ENCODE results near the gene GRK5. TPM values are rescaled to one million over a fixed set of nuclear protein-coding genes. Genes with fewer than 3 reads are reported as not detected.

GRK5 gene
- total and polyA plus RNA-seq, 4 donors, result 18.5 to 43.1 (median 40.3) TPM

DNA sequence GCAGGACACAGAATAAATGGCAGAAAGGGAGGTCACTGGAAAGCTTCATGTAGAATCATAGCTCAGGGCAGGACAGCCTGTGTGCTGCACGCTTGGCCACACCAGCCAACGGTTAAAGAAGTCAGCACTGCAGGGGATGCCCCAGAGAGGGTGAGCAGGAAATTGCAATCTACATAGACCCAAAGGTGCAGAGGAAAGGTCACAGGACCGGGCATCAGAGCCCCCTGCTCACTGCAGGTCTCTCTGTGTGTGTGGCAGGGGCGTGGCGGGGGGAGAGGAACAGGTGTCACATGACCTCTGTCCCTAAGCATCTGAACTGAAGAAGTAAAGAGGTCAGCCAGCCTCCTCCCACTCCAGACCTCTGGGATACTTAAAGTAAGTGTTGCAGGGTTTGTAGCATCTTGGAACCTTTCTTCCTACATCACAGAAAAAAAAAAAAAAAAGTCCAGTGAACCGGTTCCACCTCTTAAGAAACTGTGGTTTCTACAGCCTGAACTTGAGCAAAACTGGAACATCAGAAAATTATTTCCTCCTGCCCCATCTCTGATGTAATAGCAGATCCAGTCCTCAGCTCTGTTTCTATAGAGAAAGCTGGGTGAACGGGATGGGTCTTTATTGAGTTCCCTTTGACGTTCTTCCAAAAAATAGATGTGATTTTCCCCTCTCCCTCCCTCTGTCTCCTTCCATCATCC, 270.9 kb downstream of the GRK5 start:
- H3K4me1 ChIP-seq (ENCODE audit: control insufficient read depth in 5 of 5, insufficient read depth in 5 of 5, low read length in 5 of 5), result no peaks in the 10 kb centered on the region
- DNase-seq, result no peak
- TF ChIP-seq, protein P1, sequence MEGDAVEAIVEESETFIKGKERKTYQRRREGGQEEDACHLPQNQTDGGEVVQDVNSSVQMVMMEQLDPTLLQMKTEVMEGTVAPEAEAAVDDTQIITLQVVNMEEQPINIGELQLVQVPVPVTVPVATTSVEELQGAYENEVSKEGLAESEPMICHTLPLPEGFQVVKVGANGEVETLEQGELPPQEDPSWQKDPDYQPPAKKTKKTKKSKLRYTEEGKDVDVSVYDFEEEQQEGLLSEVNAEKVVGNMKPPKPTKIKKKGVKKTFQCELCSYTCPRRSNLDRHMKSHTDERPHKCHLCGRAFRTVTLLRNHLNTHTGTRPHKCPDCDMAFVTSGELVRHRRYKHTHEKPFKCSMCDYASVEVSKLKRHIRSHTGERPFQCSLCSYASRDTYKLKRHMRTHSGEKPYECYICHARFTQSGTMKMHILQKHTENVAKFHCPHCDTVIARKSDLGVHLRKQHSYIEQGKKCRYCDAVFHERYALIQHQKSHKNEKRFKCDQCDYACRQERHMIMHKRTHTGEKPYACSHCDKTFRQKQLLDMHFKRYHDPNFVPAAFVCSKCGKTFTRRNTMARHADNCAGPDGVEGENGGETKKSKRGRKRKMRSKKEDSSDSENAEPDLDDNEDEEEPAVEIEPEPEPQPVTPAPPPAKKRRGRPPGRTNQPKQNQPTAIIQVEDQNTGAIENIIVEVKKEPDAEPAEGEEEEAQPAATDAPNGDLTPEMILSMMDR (IDR thresholded peaks at IDR 0.05; ENCODE audit: control extremely low read depth, extremely low read depth), result no peak
- WGBS, 2 donors, result 39 to 41% methylated on average over 8 of the region's 8 CpGs
- H3K9me3 ChIP-seq (ENCODE audit: control insufficient read depth in 4 of 4, insufficient read depth in 3 of 4, low read length in 3 of 4), result peaks cover 0 to 2% (median 0%) of the 10 kb centered on the region in 4 donors
- H3K27me3 ChIP-seq (ENCODE audit: control insufficient read depth in 3 of 3, insufficient read depth in 3 of 3, low read length in 2 of 3), result peaks cover 0 to 12% (median 6%) of the 10 kb centered on the region in 3 donors
- no peak overlapping the region for H3K4me3 ChIP-seq
- no peak for ATAC-seq (ENCODE audit: insufficient read depth, low FRiP score)
- H3K27ac ChIP-seq (ENCODE audit: low read depth in 1 of 2, low read length in 1 of 2), result no peak overlapping the region
- no peaks in the 10 kb centered on the region for H3K36me3 ChIP-seq (ENCODE audit: control insufficient read depth in 4 of 4, insufficient read depth in 4 of 4, low read length in 4 of 4)
- H3K9ac ChIP-seq (ENCODE audit: insufficient read depth in 1 of 2, low read length in 2 of 2), result no peak overlapping the region

DNA sequence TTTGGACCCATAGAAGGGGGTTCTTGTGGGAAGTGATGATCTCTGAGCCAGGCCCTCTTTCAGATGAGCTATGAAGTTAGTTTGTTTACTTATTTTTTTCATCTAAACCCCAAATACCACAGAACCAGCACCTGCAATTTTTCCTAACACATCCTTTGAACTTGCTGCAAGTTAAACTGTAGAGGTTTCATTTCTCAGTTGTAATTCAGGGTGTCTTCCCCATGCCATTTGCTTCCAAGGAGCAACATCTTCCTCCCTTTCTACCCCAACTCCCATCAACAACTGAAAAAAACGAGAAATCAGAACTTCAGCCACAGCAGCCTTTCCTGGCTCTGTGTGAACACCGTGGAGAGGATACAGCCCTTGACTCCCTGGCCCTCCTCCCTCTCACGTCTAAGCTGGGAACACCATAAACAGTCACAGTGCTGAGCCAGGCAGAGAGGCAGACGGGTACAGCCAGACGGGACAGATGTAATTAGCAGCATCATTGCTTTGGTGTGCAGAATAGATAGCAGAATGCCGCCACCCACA, 271.5 kb downstream of the GRK5 start:
- peaks cover 0 to 12% (median 6%) of the 10 kb centered on the region in 3 donors for H3K27me3 ChIP-seq (ENCODE audit: control insufficient read depth in 3 of 3, insufficient read depth in 3 of 3, low read length in 2 of 3)
- ATAC-seq (ENCODE audit: insufficient read depth, low FRiP score) (no peak), DNase-seq (peak in 1 of 3 donors; percentile 13)
- H3K36me3 ChIP-seq (ENCODE audit: control insufficient read depth in 4 of 4, insufficient read depth in 4 of 4, low read length in 4 of 4), result no peaks in the 10 kb centered on the region
- H3K4me3 ChIP-seq, result no peak overlapping the region
- TF ChIP-seq, protein P1 (IDR thresholded peaks at IDR 0.05; ENCODE audit: control extremely low read depth, extremely low read depth), result no peak
- no peak overlapping the region for H3K27ac ChIP-seq (ENCODE audit: low read depth in 1 of 2, low read length in 1 of 2)
- 32 to 48% methylated on average over 6 of the region's 6 CpGs for WGBS, 2 donors
- peaks cover 0 to 2% (median 0%) of the 10 kb centered on the region in 4 donors for H3K9me3 ChIP-seq (ENCODE audit: control insufficient read depth in 4 of 4, insufficient read depth in 3 of 4, low read length in 3 of 4)
- no peak overlapping the region for H3K9ac ChIP-seq (ENCODE audit: insufficient read depth in 1 of 2, low read length in 2 of 2)
- no peaks in the 10 kb centered on the region for H3K4me1 ChIP-seq (ENCODE audit: control insufficient read depth in 5 of 5, insufficient read depth in 5 of 5, low read length in 5 of 5)

DNA sequence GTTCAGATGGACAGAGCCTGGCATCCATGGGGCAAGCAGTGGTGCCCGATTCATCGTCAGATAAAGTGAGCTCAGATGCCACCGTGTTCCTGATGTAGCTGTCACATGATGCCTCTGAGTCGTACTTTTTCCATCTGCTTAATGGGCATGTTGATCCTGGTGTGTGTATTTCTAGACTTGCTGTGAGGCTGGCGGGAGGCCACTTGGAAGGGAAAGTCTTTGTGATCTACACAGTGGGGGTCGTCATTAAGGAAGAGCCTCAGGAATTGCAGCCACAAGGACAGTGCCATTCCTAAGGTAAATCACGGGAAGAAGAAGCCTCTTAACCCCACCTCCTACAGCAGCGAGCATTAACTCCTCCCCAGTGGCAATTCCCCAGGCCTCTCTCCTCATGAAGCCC, 272.2 kb downstream of the GRK5 start:
- DNase-seq (no peak), ATAC-seq (ENCODE audit: insufficient read depth, low FRiP score) (no peak)
- WGBS, 2 donors, result 52 to 71% methylated on average over 8 of the region's 8 CpGs
- peaks cover 0 to 12% (median 6%) of the 10 kb centered on the region in 3 donors for H3K27me3 ChIP-seq (ENCODE audit: control insufficient read depth in 3 of 3, insufficient read depth in 3 of 3, low read length in 2 of 3)
- H3K36me3 ChIP-seq (ENCODE audit: control insufficient read depth in 4 of 4, insufficient read depth in 4 of 4, low read length in 4 of 4), result no peaks in the 10 kb centered on the region
- no peak overlapping the region for H3K27ac ChIP-seq (ENCODE audit: low read depth in 1 of 2, low read length in 1 of 2)
- peaks cover 0 to 2% (median 0%) of the 10 kb centered on the region in 4 donors for H3K9me3 ChIP-seq (ENCODE audit: control insufficient read depth in 4 of 4, insufficient read depth in 3 of 4, low read length in 3 of 4)
- H3K4me1 ChIP-seq (ENCODE audit: control insufficient read depth in 5 of 5, insufficient read depth in 5 of 5, low read length in 5 of 5), result no peaks in the 10 kb centered on the region
- H3K4me3 ChIP-seq, result no peak overlapping the region
- H3K9ac ChIP-seq (ENCODE audit: insufficient read depth in 1 of 2, low read length in 2 of 2), result no peak overlapping the region
- TF ChIP-seq, protein P1 (IDR thresholded peaks at IDR 0.05; ENCODE audit: control extremely low read depth, extremely low read depth), result no peak

Data from lung (tissue), 12 donors.